T-helper 9 cell (primary cell): ENCODE results near the gene XIST.
"Not testable (repeated sequence)": the region's sequence is repeated elsewhere in the genome, so short reads cannot be mapped to it uniquely, and the experiment has no call there.

ENCODE experiments used
- DNase-seq: peaks from one replicate; pipeline ENCODE4 v3.0.0-alpha.2; 2020

The XIST gene

DNA sequence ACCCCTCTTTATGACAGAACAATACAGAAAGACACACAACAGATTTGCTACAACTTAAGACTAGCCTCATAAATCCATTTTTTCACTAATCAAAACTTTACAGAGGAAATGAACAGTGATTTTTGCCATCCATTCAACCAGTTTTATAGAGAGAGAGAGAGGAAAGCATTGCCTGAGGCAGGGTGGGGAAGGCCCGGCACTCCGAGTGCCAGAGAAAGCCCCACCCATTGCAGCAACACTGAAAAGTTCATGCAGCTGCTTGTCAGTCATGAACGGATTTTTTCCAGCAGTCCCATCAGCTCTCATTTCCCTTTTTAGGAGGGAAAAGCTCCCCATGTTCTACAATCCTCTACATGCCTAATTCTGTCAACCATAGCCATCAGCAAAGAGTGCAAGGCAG is 52.6 kb downstream of the XIST start:
- no peak for DNase-seq

DNA sequence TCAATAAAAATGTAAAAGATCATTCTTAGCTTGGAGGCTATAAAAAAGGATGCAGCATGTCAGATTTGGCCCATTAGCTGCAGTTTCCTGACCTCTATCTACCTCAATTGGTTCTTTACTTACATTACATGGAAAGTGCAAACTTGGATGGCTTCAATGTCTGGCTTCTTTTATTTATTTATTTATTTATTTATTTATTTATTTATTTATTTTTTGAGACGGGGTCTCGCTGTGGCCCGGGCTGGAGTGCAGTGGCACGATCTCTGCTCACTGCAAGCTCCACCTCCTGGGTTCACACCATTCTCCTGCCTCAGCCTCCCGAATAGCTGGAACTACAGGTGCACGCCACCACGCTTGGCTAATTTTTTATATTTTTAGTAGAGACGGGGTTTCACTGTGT is 60.0 kb downstream of the XIST start:
- not testable (repeated sequence) for DNase-seq

DNA sequence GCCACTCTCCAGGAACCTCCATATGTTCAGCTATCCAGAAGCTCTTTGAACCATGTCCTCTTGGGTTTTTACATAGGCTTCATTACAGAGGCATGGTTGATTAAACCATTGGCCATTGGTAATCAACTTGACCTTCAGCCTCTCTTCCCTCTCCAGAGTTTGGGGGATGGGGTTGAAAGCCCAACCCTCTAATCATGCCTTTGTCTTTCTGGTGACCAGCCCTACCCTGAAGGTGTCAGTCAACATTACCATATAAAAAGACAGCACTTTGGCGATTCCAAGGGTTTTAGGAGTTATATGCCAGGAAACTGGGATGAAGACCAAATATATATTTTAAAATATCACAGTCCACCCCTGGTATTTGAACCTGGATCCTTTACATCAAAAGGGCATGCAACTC is 67.0 kb downstream of the XIST start:
- no peak for DNase-seq
